WERI-Rb-1 (cell line): ENCODE measurements around the gene MICAL3.

Experiments used
- DNase-seq: peaks from one replicate; pipeline ENCODE4 v3.0.0-alpha.2; 2020
- H3K27ac ChIP-seq: fragments of 250-450 bp; sonication (Bioruptor Pico); 2 replicates; pipeline ENCODE4 v1.5.1; 2020; ENCODE audit warnings: mild to moderate bottlenecking, moderate library complexity
- H3K27me3 ChIP-seq: fragments of 250-450 bp; sonication (Bioruptor Pico); 2 replicates; pipeline ENCODE4 v1.5.1; 2021; ENCODE audit warnings: mild to moderate bottlenecking, low read depth, moderate library complexity; ENCODE audit not compliant: insufficient read depth, severe bottlenecking
- H3K36me3 ChIP-seq: fragments of 250-450 bp; sonication (Bioruptor Pico); 2 replicates; pipeline ENCODE4 v1.5.1; 2020; ENCODE audit warnings: mild to moderate bottlenecking, moderate library complexity
- H3K4me3 ChIP-seq: 2 replicates; pipeline ENCODE4 v1.5.1; 2011; ENCODE audit warnings: low read depth, mild to moderate bottlenecking, control low read depth, low read length
- H3K9me3 ChIP-seq: fragments of 250-450 bp; sonication (Bioruptor Pico); 2 replicates; pipeline ENCODE4 v1.5.1; 2021; ENCODE audit warnings: mild to moderate bottlenecking, moderate library complexity; ENCODE audit not compliant: severe bottlenecking
- CTCF ChIP-seq: IDR thresholded peaks from 2 replicates; pipeline ENCODE4 v1.5.1; 2011; ENCODE audit warnings: low read depth, mild to moderate bottlenecking, control low read depth, inconsistent platforms, low read length

The MICAL3 gene

GRCh38 chr22:17906978-17907747 lies 117.2 kb downstream of the MICAL3 start:
- Histone ChIP-seq H3K9me3 (no peaks in the 10 kb centered on the region), H3K27ac (no peak overlapping the region), H3K4me3 (no peak overlapping the region), H3K27me3 (no peaks in the 10 kb centered on the region), H3K36me3 (peaks cover 22% of the 10 kb centered on the region)
- no peak for TF ChIP-seq CTCF
- peak; percentile 82 for DNase-seq

- Histone ChIP-seq H3K27me3 (no peaks in the 10 kb centered on the region), H3K9me3 (no peaks in the 10 kb centered on the region), H3K36me3 (peaks cover 31% of the 10 kb centered on the region), H3K4me3 (no peak overlapping the region), H3K27ac (no peak overlapping the region)
- DNase-seq = no peak
- no peak for TF ChIP-seq CTCF
Observed at GRCh38 chr22:17905445-17905844, 118.9 kb downstream of the MICAL3 start.

GRCh38 chr22:17903564-17904295 lies 120.6 kb downstream of the MICAL3 start:
- H3K27ac ChIP-seq = no peak overlapping the region
- H3K27me3 ChIP-seq = no peaks in the 10 kb centered on the region
- H3K36me3 ChIP-seq = peaks cover 42% of the 10 kb centered on the region
- DNase-seq = no peak
- H3K4me3 ChIP-seq = no peak overlapping the region
- H3K9me3 ChIP-seq = no peaks in the 10 kb centered on the region
- TF ChIP-seq CTCF = no peak

- Histone ChIP-seq H3K27ac (no peak overlapping the region), H3K36me3 (peaks cover 44% of the 10 kb centered on the region)
- no peak for DNase-seq
Observed at GRCh38 chr22:17902960-17903359, 121.4 kb downstream of the MICAL3 start.

GRCh38 chr22:17898375-17898774 lies 126.0 kb downstream of the MICAL3 start:
- no peaks in the 10 kb centered on the region for H3K27me3 ChIP-seq
- TF ChIP-seq CTCF = no peak
- no peaks in the 10 kb centered on the region for H3K9me3 ChIP-seq
- no peak overlapping the region for H3K4me3 ChIP-seq
- no peak for DNase-seq
- H3K36me3 ChIP-seq = peaks cover 31% of the 10 kb centered on the region
- H3K27ac ChIP-seq = no peak overlapping the region

More at GRCh38 chr22:17902960-17903359, 121.4 kb downstream of the MICAL3 start:
- Histone ChIP-seq H3K27me3 (no peaks in the 10 kb centered on the region), H3K9me3 (no peaks in the 10 kb centered on the region), H3K4me3 (no peak overlapping the region)
- no peak for TF ChIP-seq CTCF
